Measurements from ENCODE around the gene KCNJ6.

Gene KCNJ6

DNA sequence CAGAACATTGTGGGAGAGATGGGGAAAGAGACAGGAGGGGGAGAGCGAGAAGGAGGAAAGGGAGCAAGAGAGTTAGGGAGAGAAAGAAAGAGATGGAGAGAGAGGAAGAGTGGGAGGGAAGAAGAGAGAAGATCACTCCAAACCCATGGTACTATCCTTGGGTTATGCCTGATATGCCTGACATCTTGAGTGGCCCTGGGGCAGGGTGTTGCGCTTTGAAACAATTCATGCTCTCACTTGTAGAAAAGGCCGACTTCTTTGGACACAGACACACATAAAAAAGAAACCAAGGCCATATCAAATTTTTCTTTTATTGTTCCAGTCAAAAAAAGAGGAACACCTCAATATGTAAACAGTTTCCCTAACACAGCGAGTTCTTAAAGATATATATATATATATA lies 309.2 kb downstream of the KCNJ6 start:
- TF ChIP-seq, protein P1, sequence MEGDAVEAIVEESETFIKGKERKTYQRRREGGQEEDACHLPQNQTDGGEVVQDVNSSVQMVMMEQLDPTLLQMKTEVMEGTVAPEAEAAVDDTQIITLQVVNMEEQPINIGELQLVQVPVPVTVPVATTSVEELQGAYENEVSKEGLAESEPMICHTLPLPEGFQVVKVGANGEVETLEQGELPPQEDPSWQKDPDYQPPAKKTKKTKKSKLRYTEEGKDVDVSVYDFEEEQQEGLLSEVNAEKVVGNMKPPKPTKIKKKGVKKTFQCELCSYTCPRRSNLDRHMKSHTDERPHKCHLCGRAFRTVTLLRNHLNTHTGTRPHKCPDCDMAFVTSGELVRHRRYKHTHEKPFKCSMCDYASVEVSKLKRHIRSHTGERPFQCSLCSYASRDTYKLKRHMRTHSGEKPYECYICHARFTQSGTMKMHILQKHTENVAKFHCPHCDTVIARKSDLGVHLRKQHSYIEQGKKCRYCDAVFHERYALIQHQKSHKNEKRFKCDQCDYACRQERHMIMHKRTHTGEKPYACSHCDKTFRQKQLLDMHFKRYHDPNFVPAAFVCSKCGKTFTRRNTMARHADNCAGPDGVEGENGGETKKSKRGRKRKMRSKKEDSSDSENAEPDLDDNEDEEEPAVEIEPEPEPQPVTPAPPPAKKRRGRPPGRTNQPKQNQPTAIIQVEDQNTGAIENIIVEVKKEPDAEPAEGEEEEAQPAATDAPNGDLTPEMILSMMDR (IDR thresholded peaks at IDR 0.05) = no peak

DNA sequence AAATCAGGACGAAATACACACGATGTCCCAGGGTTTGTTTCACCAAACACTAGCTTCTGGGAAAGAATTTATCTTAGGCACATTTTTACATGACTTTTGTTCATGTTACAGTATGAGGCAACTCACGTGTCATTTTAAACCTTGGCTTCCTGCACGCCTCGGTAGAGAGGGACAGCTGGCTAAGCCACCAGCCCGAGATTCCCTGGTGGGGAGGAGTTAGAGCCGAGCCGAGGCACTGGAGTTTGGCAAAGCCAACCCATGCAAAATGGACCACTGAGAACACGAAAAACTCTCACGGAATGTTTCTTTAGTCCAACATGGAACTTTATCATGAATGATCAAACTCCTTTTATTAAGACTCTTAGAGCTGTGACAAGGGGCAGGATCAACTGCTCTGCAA lies 309.7 kb downstream of the KCNJ6 start:
- TF ChIP-seq, protein P1 (IDR thresholded peaks at IDR 0.05) = no peak

- TF ChIP-seq, protein P1 (IDR thresholded peaks at IDR 0.05) = no peak
Observed at GRCh38 chr21:37605006-37605405, 311.3 kb downstream of the KCNJ6 start.

GRCh38 chr21:37603129-37603528 lies 313.1 kb downstream of the KCNJ6 start:
- TF ChIP-seq, protein P1 (IDR thresholded peaks at IDR 0.05) = no peak

DNA sequence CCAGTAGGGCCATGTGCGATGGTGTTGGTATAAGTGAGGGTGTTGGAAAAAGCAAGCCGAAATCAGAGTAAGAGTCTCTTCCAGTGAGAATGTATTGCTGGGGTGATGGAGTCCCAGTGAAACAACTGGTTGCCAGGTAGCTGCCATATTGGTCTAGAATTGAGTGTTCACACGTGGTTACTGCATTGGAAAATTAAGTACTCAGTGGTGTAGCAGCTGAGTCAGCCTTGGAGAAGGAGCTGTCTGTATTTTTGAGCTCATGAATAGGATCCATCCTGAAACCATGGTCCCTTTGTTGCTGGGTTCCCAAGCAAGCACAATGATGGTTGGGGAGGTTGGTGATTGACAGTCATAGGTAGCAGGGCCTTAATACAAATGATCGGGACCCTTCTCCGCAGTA lies 314.3 kb downstream of the KCNJ6 start:
- TF ChIP-seq, protein P1 (IDR thresholded peaks at IDR 0.05) = no peak

- TF ChIP-seq, protein P1 (IDR thresholded peaks at IDR 0.05) = no peak
Observed at GRCh38 chr21:37601027-37601426, 315.2 kb downstream of the KCNJ6 start.

DNA sequence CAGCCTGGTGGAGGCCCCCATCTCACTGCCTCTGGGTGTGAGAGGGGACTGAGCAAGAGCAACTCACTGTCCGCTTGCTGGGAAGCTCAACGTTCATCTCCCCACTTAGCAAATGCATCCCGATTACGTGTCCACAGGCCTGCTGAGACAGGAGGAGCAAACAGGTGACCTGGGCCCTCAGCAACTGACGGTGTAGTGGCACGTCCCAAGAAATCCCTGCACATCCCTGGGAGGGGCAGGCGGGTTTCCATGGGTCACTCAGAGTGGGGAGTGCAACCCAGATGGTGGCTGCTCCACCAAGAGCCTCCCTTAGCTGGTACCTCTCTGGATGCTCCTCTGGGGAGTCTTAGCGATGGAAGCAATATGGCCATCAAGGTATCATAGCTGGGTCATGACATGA lies 320.3 kb downstream of the KCNJ6 start:
- TF ChIP-seq, protein P1 (IDR thresholded peaks at IDR 0.05) = no peak

GRCh38 chr21:37594472-37594951 lies 321.7 kb downstream of the KCNJ6 start:
- TF ChIP-seq, protein P1 (IDR thresholded peaks at IDR 0.05) = no peak

Measured in LNCAP (cell line).